ENCODE results near the gene GMEB2. TPM values are rescaled to one million over a fixed set of nuclear protein-coding genes. Genes with fewer than 3 reads are reported as not detected.
A peak's percentile ranks its signal among the peaks of the same experiment; 100 is the strongest.

Gene GMEB2
- polyA plus RNA-seq, 4 donors, result 8.4 to 10.4 (median 9.6) TPM

DNA sequence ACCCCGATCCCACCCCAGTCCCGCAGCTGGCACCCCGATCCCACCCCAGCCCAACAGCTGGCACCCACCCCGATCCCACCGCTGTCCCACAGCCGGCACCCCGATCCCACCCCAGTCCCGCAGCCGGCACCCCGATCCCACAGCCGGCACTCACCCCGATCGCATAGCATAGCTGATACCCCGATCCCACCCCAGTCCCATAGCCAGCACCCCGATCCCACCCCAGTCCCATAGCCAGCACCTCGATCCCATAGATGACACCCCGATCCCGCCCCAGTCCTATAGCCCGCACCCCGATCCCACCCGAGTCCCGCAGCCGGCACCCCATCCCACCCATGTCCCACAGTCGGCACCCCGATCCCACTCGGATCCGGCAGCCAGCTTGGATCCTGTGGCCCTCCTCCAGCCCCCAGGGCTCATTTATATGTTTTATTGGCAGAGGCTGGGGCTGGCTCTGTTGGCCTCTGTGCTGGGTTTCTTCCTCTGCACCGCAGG is 897 bp upstream of the GMEB2 start:
- H3K4me1 ChIP-seq (ENCODE audit: control insufficient read depth in 3 of 3, insufficient read depth in 2 of 3, low read depth in 1 of 3, low read length in 2 of 3), result peaks cover 0 to 14% (median 0%) of the 10 kb centered on the region in 3 donors
- FAIRE-seq (no peak), DNase-seq (peak in 1 of 2 donors; percentile 31)
- WGBS, 3 donors, result 2 to 8% (median 4%) methylated on average over 20 to 28 of the region's 28 CpGs
- H3K4me3 ChIP-seq (ENCODE audit: low read depth in 1 of 3, low read length in 3 of 3), result peak overlapping the region; percentile 84 to 93 (median 92)
- H3K27ac ChIP-seq (ENCODE audit: low read depth in 1 of 3, low read length in 2 of 3), result peak overlapping the region; percentile 1 to 98 (median 90)
- H3K27me3 ChIP-seq (ENCODE audit: control insufficient read depth in 3 of 3, insufficient read depth in 3 of 3, low read length in 3 of 3), result no peaks in the 10 kb centered on the region
- H3K9me3 ChIP-seq (ENCODE audit: control insufficient read depth in 2 of 2, insufficient read depth in 1 of 2, low read depth in 1 of 2, low read length in 1 of 2), result no peaks in the 10 kb centered on the region
- H3K36me3 ChIP-seq (ENCODE audit: control insufficient read depth in 3 of 3, insufficient read depth in 2 of 3, low read depth in 1 of 3, low read length in 3 of 3), result no peaks in the 10 kb centered on the region

DNA sequence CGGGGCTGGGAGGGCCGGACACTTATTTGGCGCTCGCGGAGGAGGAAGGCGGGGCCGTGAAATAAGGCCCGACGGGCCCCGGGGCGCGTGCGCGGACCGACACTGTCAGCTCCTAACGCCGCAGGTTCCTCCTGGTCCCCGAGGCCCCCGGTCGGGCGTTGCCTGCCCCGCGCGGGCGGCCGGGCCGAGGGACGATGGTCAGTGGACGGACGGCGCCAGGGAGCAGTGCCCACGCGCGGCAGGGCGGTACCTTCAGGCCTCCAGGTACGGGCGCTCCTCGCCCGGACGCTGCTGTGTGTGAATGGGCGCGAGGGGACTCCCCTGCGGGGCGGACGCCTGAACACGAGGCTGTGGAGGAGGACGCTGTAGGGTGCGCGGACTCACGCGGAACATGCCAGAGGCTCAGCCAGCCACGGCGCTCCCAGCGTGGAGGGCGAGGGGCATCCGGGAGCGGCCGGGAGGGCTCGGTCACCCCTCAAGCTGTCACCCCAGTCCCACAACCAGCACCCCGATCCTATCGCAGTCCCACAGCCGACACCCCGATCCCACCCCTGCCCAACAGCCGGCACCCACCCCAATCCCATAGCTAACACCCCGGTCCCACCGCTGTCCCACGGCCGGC is 339 bp upstream of the GMEB2 start:
- DNase-seq (peak; percentile 93 to 98), FAIRE-seq (no peak)
- H3K4me1 ChIP-seq (ENCODE audit: control insufficient read depth in 3 of 3, insufficient read depth in 2 of 3, low read depth in 1 of 3, low read length in 2 of 3), result peaks cover 0 to 14% (median 0%) of the 10 kb centered on the region in 3 donors
- 0 to 1% (median 0%) methylated on average over 44 to 68 of the region's 68 CpGs for WGBS, 3 donors
- H3K27me3 ChIP-seq (ENCODE audit: control insufficient read depth in 3 of 3, insufficient read depth in 3 of 3, low read length in 3 of 3), result no peaks in the 10 kb centered on the region
- peak overlapping the region; percentile 84 to 93 (median 92) for H3K4me3 ChIP-seq (ENCODE audit: low read depth in 1 of 3, low read length in 3 of 3)
- no peaks in the 10 kb centered on the region for H3K9me3 ChIP-seq (ENCODE audit: control insufficient read depth in 2 of 2, insufficient read depth in 1 of 2, low read depth in 1 of 2, low read length in 1 of 2)
- peak overlapping the region; percentile 78 to 98 (median 90) for H3K27ac ChIP-seq (ENCODE audit: low read depth in 1 of 3, low read length in 2 of 3)
- H3K36me3 ChIP-seq (ENCODE audit: control insufficient read depth in 3 of 3, insufficient read depth in 2 of 3, low read depth in 1 of 3, low read length in 3 of 3), result no peaks in the 10 kb centered on the region

GRCh38 chr20:63625771-63626423 is 1.0 kb downstream of the GMEB2 start:
- FAIRE-seq (no peak), DNase-seq (peak in 1 of 2 donors; percentile 64)
- Histone ChIP-seq H3K36me3 (ENCODE audit: control insufficient read depth in 3 of 3, insufficient read depth in 2 of 3, low read depth in 1 of 3, low read length in 3 of 3) (no peaks in the 10 kb centered on the region), H3K27ac (ENCODE audit: low read depth in 1 of 3, low read length in 2 of 3) (peak overlapping the region; percentile 74 to 98 (median 86)), H3K4me1 (ENCODE audit: control insufficient read depth in 3 of 3, insufficient read depth in 2 of 3, low read depth in 1 of 3, low read length in 2 of 3) (peaks cover 0 to 14% (median 0%) of the 10 kb centered on the region in 3 donors), H3K4me3 (ENCODE audit: low read depth in 1 of 3, low read length in 3 of 3) (peak overlapping the region; percentile 73 to 93 (median 84)), H3K27me3 (ENCODE audit: control insufficient read depth in 3 of 3, insufficient read depth in 3 of 3, low read length in 3 of 3) (no peaks in the 10 kb centered on the region), H3K9me3 (ENCODE audit: control insufficient read depth in 2 of 2, insufficient read depth in 1 of 2, low read depth in 1 of 2, low read length in 1 of 2) (no peaks in the 10 kb centered on the region)
- 12 to 18% (median 14%) methylated on average over 26 to 36 of the region's 36 CpGs for WGBS, 3 donors

DNA sequence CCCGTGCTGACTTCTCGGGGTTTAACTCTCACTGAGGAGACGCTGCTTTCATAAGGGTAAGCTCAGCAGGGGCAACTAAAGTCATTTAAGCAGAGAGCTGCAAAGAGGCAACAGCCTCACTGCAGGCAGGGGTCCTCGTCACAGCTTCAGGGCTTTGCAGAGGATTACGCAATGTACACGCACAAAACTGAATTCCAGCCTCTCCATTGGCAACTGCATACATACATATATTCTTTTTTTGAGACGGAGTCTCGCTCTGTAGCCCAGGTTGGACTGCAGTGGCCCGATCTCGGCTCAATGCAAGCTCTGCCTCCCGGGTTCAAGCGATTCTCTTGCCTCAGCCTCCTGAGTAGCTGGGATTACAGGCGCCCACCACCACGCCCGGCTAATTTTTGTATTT is 2.4 kb downstream of the GMEB2 start:
- peaks cover 0 to 2% (median 0%) of the 10 kb centered on the region in 3 donors for H3K36me3 ChIP-seq (ENCODE audit: control insufficient read depth in 3 of 3, insufficient read depth in 2 of 3, low read depth in 1 of 3, low read length in 3 of 3)
- DNase-seq (no peak), FAIRE-seq (no peak)
- no peak overlapping the region for H3K4me3 ChIP-seq (ENCODE audit: low read depth in 1 of 3, low read length in 3 of 3)
- no peak overlapping the region for H3K27ac ChIP-seq (ENCODE audit: low read depth in 1 of 3, low read length in 2 of 3)
- H3K27me3 ChIP-seq (ENCODE audit: control insufficient read depth in 3 of 3, insufficient read depth in 3 of 3, low read length in 3 of 3), result no peaks in the 10 kb centered on the region
- peaks cover 0 to 14% (median 0%) of the 10 kb centered on the region in 3 donors for H3K4me1 ChIP-seq (ENCODE audit: control insufficient read depth in 3 of 3, insufficient read depth in 2 of 3, low read depth in 1 of 3, low read length in 2 of 3)
- 89 to 94% (median 93%) methylated on average over 15 of the region's 15 CpGs for WGBS, 3 donors
- no peaks in the 10 kb centered on the region for H3K9me3 ChIP-seq (ENCODE audit: control insufficient read depth in 2 of 2, insufficient read depth in 1 of 2, low read depth in 1 of 2, low read length in 1 of 2)

DNA sequence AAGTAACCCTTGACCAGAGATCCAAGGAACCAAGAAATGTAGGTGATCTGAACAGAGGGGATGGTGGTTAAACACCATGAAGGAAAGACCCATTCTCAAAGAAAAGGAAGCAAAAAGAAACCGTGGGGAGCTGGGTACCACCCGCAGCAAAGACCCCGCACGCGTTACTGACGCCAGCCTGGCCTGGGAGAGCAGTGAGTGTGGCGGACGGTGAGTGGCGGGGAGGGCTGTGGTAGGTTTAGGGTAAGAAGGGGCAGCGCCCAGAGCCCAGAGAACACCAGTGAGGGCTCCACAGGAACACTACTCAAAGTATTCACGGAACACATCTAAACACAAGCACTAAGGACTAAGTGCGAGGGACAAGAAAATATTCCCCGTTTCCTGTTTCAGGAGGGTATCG is 4.2 kb downstream of the GMEB2 start:
- Histone ChIP-seq H3K36me3 (ENCODE audit: control insufficient read depth in 3 of 3, insufficient read depth in 2 of 3, low read depth in 1 of 3, low read length in 3 of 3) (peaks cover 0 to 20% (median 2%) of the 10 kb centered on the region in 3 donors), H3K4me3 (ENCODE audit: low read depth in 1 of 3, low read length in 3 of 3) (no peak overlapping the region), H3K9me3 (ENCODE audit: control insufficient read depth in 2 of 2, insufficient read depth in 1 of 2, low read depth in 1 of 2, low read length in 1 of 2) (no peaks in the 10 kb centered on the region), H3K4me1 (ENCODE audit: control insufficient read depth in 3 of 3, insufficient read depth in 2 of 3, low read depth in 1 of 3, low read length in 2 of 3) (peaks cover 0 to 2% (median 0%) of the 10 kb centered on the region in 3 donors), H3K27me3 (ENCODE audit: control insufficient read depth in 3 of 3, insufficient read depth in 3 of 3, low read length in 3 of 3) (no peaks in the 10 kb centered on the region), H3K27ac (ENCODE audit: low read depth in 1 of 3, low read length in 2 of 3) (no peak overlapping the region)
- WGBS, 3 donors, result 93 to 97% (median 95%) methylated on average over 14 of the region's 14 CpGs
- FAIRE-seq (no peak), DNase-seq (no peak)

- 91 to 96% (median 95%) methylated on average over 4 of the region's 4 CpGs for WGBS, 3 donors
- no peak for FAIRE-seq
- DNase-seq, result no peak
These were observed 4.8 kb downstream of the GMEB2 start for GRCh38 chr20:63622096-63622495.

GRCh38 chr20:63620991-63621390 is 5.9 kb downstream of the GMEB2 start:
- H3K36me3 ChIP-seq (ENCODE audit: control insufficient read depth in 3 of 3, insufficient read depth in 2 of 3, low read depth in 1 of 3, low read length in 3 of 3), result peaks cover 0 to 37% (median 4%) of the 10 kb centered on the region in 3 donors
- no peaks in the 10 kb centered on the region for H3K9me3 ChIP-seq (ENCODE audit: control insufficient read depth in 2 of 2, insufficient read depth in 1 of 2, low read depth in 1 of 2, low read length in 1 of 2)
- H3K27me3 ChIP-seq (ENCODE audit: control insufficient read depth in 3 of 3, insufficient read depth in 3 of 3, low read length in 3 of 3), result no peaks in the 10 kb centered on the region
- DNase-seq (no peak), FAIRE-seq (no peak)
- H3K27ac ChIP-seq (ENCODE audit: low read depth in 1 of 3, low read length in 2 of 3), result no peak overlapping the region
- H3K4me3 ChIP-seq (ENCODE audit: low read depth in 1 of 3, low read length in 3 of 3), result no peak overlapping the region
- peaks cover 0 to 2% (median 0%) of the 10 kb centered on the region in 3 donors for H3K4me1 ChIP-seq (ENCODE audit: control insufficient read depth in 3 of 3, insufficient read depth in 2 of 3, low read depth in 1 of 3, low read length in 2 of 3)
- WGBS, 3 donors, result 80 to 86% (median 84%) methylated on average over 8 of the region's 8 CpGs

More at GRCh38 chr20:63622096-63622495, 4.8 kb downstream of the GMEB2 start:
- H3K4me3 ChIP-seq (ENCODE audit: low read depth in 1 of 3, low read length in 3 of 3), result no peak overlapping the region
- no peaks in the 10 kb centered on the region for H3K27me3 ChIP-seq (ENCODE audit: control insufficient read depth in 3 of 3, insufficient read depth in 3 of 3, low read length in 3 of 3)
- no peak overlapping the region for H3K27ac ChIP-seq (ENCODE audit: low read depth in 1 of 3, low read length in 2 of 3)
- peaks cover 0 to 26% (median 2%) of the 10 kb centered on the region in 3 donors for H3K36me3 ChIP-seq (ENCODE audit: control insufficient read depth in 3 of 3, insufficient read depth in 2 of 3, low read depth in 1 of 3, low read length in 3 of 3)
- no peaks in the 10 kb centered on the region for H3K9me3 ChIP-seq (ENCODE audit: control insufficient read depth in 2 of 2, insufficient read depth in 1 of 2, low read depth in 1 of 2, low read length in 1 of 2)
- H3K4me1 ChIP-seq (ENCODE audit: control insufficient read depth in 3 of 3, insufficient read depth in 2 of 3, low read depth in 1 of 3, low read length in 2 of 3), result peaks cover 0 to 2% (median 0%) of the 10 kb centered on the region in 3 donors

GRCh38 chr20:63619505-63619904 is 7.4 kb downstream of the GMEB2 start:
- WGBS, 3 donors, result 89 to 91% (median 90%) methylated on average over 13 of the region's 13 CpGs
- peaks cover 0 to 51% (median 4%) of the 10 kb centered on the region in 3 donors for H3K36me3 ChIP-seq (ENCODE audit: control insufficient read depth in 3 of 3, insufficient read depth in 2 of 3, low read depth in 1 of 3, low read length in 3 of 3)

More at GRCh38 chr20:63619505-63619904, 7.4 kb downstream of the GMEB2 start:
- Histone ChIP-seq H3K4me1 (ENCODE audit: control insufficient read depth in 3 of 3, insufficient read depth in 2 of 3, low read depth in 1 of 3, low read length in 2 of 3) (no peaks in the 10 kb centered on the region), H3K9me3 (ENCODE audit: control insufficient read depth in 2 of 2, insufficient read depth in 1 of 2, low read depth in 1 of 2, low read length in 1 of 2) (no peaks in the 10 kb centered on the region), H3K27me3 (ENCODE audit: control insufficient read depth in 3 of 3, insufficient read depth in 3 of 3, low read length in 3 of 3) (no peaks in the 10 kb centered on the region), H3K4me3 (ENCODE audit: low read depth in 1 of 3, low read length in 3 of 3) (no peak overlapping the region), H3K27ac (ENCODE audit: low read depth in 1 of 3, low read length in 2 of 3) (no peak overlapping the region)
- DNase-seq, result no peak
- FAIRE-seq, result no peak

Data from small intestine (tissue), 7 donors.